CD4-positive, alpha-beta T cell treated with Interleukin-15 for 1 hour (primary cell): ENCODE results near the gene NDUFS2.

Source experiments
- DNase-seq: peaks from one replicate; pipeline ENCODE4 v3.0.0-alpha.2; 2020

NDUFS2 gene

GRCh38 chr1:161201836-161202712 is at the start of gene NDUFS2:
Gene NDUFS2, plus strand, starts transcription at chr1:161202367. Its CDS starts 19 bp downstream, at chr1:161202386.
- DNase-seq, result peak; percentile 97

GRCh38 chr1:161153176-161153575 is 49.0 kb upstream of the NDUFS2 start:
- no peak for DNase-seq

GRCh38 chr1:161153682-161154337 is 48.4 kb upstream of the NDUFS2 start, which contains the start of gene UFC1:
Gene UFC1, plus strand, starts transcription at chr1:161153978. Its CDS starts 20 bp downstream, at chr1:161153998.
- peak; percentile 90 for DNase-seq

GRCh38 chr1:161157867-161158266 is 44.3 kb upstream of the NDUFS2 start:
- no peak for DNase-seq

- DNase-seq, result no peak
These were observed 43.7 kb upstream of the NDUFS2 start for GRCh38 chr1:161158316-161159010.

GRCh38 chr1:161159087-161159912 is 42.9 kb upstream of the NDUFS2 start, which contains the start of gene USP21:
Gene USP21, plus strand, starts transcription at chr1:161159500. Its CDS starts 1,141 bp downstream, at chr1:161160641.
- DNase-seq, result peak; percentile 91

GRCh38 chr1:161159913-161160243 is 42.3 kb upstream of the NDUFS2 start:
- DNase-seq, result no peak

GRCh38 chr1:161160671-161161145 is 41.5 kb upstream of the NDUFS2 start:
- DNase-seq, result no peak

GRCh38 chr1:161161652-161162051 is 40.5 kb upstream of the NDUFS2 start:
- no peak for DNase-seq

- no peak for DNase-seq
These were observed 40.1 kb upstream of the NDUFS2 start for GRCh38 chr1:161162052-161162451.

- no peak for DNase-seq
These were observed 39.4 kb upstream of the NDUFS2 start for GRCh38 chr1:161162806-161163205.

GRCh38 chr1:161163793-161164192 is 38.4 kb upstream of the NDUFS2 start:
- DNase-seq, result no peak

- no peak for DNase-seq
These were observed 37.1 kb upstream of the NDUFS2 start for GRCh38 chr1:161164901-161165610.

- peak; percentile 95 for DNase-seq
These were observed 36.2 kb upstream of the NDUFS2 start, which contains the start of gene PPOX for GRCh38 chr1:161165742-161166668. Gene PPOX, plus strand, starts transcription at chr1:161166426. Its CDS starts 422 bp downstream, at chr1:161166848.

- no peak for DNase-seq
These were observed 35.3 kb upstream of the NDUFS2 start for GRCh38 chr1:161166669-161167548.

GRCh38 chr1:161168906-161169305 is 33.3 kb upstream of the NDUFS2 start:
- DNase-seq, result no peak

GRCh38 chr1:161171191-161171590 is 31.0 kb upstream of the NDUFS2 start:
- no peak for DNase-seq

GRCh38 chr1:161171696-161172095 is 30.5 kb upstream of the NDUFS2 start:
- no peak for DNase-seq

GRCh38 chr1:161172349-161172748 is 29.8 kb upstream of the NDUFS2 start:
- no peak for DNase-seq
